Endothelial cell of umbilical vein (primary cell): ENCODE data around the gene XRCC1. TPM values are rescaled to one million over a fixed set of nuclear protein-coding genes. Genes with fewer than 3 reads are reported as not detected.

Source experiments
- BruUV-seq: library from RNA; stranded (reverse); fragments of 400-500 nt; replicated peaks from 2 replicates; lab custom pipeline; 2021; lab: Mats Ljungman, UMichigan
- CTCF ChIA-PET: fragments of 300-600, 350-600 bp; sonication (Branson Sonifier 250); formaldehyde crosslinking; loops from one replicate; lab custom pipeline; 2021; ENCODE audit warnings: antibody characterized with exemption, inconsistent platforms; lab: Charles Lee
- POLR2A ChIA-PET: fragments of 300-600, 350-600 bp; sonication (Branson Sonifier 250); formaldehyde crosslinking; loops from one replicate; lab custom pipeline; 2021; ENCODE audit warnings: antibody characterized with exemption, inconsistent platforms; lab: Charles Lee
- DNase-seq: peaks from one replicate; pipeline ENCODE4 v3.0.0-alpha.2; 2011; ENCODE audit warnings: low read depth, low spot score
- FAIRE-seq: peaks from 2 replicates; lab custom pipeline; 2011; peaks lifted over from hg19 to GRCh38; lab: Jason Lieb, UNC
- H2AFZ ChIP-seq: 2 replicates; pipeline ENCODE4 v1.6.0; 2012; ENCODE audit warnings: low read depth, low read length, control low read depth, inconsistent platforms
- H3K27ac ChIP-seq: 2 replicates; pipeline ENCODE4 v1.5.1; 2011; ENCODE audit warnings: low read depth, mild to moderate bottlenecking, control low read depth, low read length, moderate library complexity; ENCODE audit not compliant: insufficient read depth
- H3K27me3 ChIP-seq, 2 experiments: 2 replicates each; pipeline versions ENCODE4 v1.6.0 to v1.6.1; 2011; ENCODE audit warnings: low read length in 2 of 2, mixed read lengths in 1 of 2; ENCODE audit not compliant: control insufficient read depth in 2 of 2, insufficient read depth in 2 of 2
- H3K36me3 ChIP-seq, 2 experiments: 2 replicates in 1 of 2; 3 replicates in 1 of 2; pipeline ENCODE4 v1.5.1; 2011; ENCODE audit warnings: low read length in 2 of 2, mild to moderate bottlenecking in 1 of 2, moderate library complexity in 1 of 2; ENCODE audit not compliant: control insufficient read depth in 2 of 2, insufficient read depth in 2 of 2; ENCODE audit errors: extremely low read depth in 1 of 2
- H3K4me1 ChIP-seq: 3 replicates; pipeline ENCODE4 v1.5.1; 2011; ENCODE audit warnings: mild to moderate bottlenecking, low read length; ENCODE audit not compliant: control insufficient read depth, insufficient read depth; ENCODE audit errors: extremely low read depth
- H3K4me2 ChIP-seq: 2 replicates; pipeline ENCODE4 v1.6.1; 2011; ENCODE audit warnings: low read length, control low read depth, mixed read lengths; ENCODE audit not compliant: insufficient read depth
- H3K4me3 ChIP-seq, 3 experiments: fragments of 200-600 bp in 1 of 3; sonication (generic), shearing (Covaris generic) in 1 of 3; replicated peaks in 1 of 3; 2 replicates each; pipeline ENCODE4 v1.5.1; 2011 to 2016; ENCODE audit warnings: control low read depth in 3 of 3, low read length in 3 of 3, mild to moderate bottlenecking in 2 of 3, inconsistent platforms in 1 of 3, low read depth in 1 of 3, moderate library complexity in 1 of 3; ENCODE audit not compliant: insufficient read depth in 1 of 3
- H3K79me2 ChIP-seq: 2 replicates; pipeline ENCODE4 v1.6.0; 2012; ENCODE audit warnings: low read length, inconsistent platforms; ENCODE audit not compliant: control insufficient read depth, insufficient read depth
- H3K9ac ChIP-seq: replicated peaks from 2 replicates; pipeline ENCODE3; 2011; ENCODE audit warnings: low read length, control low read depth; ENCODE audit not compliant: insufficient read depth; ENCODE audit errors: extremely low read depth
- H3K9me1 ChIP-seq: replicated peaks from 3 replicates; pipeline ENCODE4 v1.6.0; 2011; ENCODE audit warnings: mild to moderate bottlenecking, low read length; ENCODE audit not compliant: control insufficient read depth, insufficient read depth; ENCODE audit errors: extremely low read depth
- H3K9me3 ChIP-seq: replicated peaks from 2 replicates; pipeline ENCODE4 v1.5.1; 2012; ENCODE audit warnings: low read length, inconsistent platforms; ENCODE audit not compliant: control insufficient read depth, insufficient read depth
- H4K20me1 ChIP-seq: replicated peaks from 2 replicates; pipeline ENCODE3; 2011; ENCODE audit warnings: mild to moderate bottlenecking, low read length; ENCODE audit not compliant: control insufficient read depth, insufficient read depth; ENCODE audit errors: extremely low read depth
- CTCF ChIP-seq, 2 donors: IDR thresholded peaks; 1 replicate in 1 of 2; 2 replicates in 1 of 2; pipeline ENCODE4 v1.5.1; 2011; ENCODE audit warnings: low read length in 2 of 2, mild to moderate bottlenecking in 2 of 2, moderate library complexity in 2 of 2, control low read depth in 1 of 2, inconsistent platforms in 1 of 2, low read depth in 1 of 2; ENCODE audit not compliant: insufficient read depth in 1 of 2; ENCODE audit errors: extremely low read depth in 1 of 2
- EZH2 ChIP-seq: IDR thresholded peaks from 2 replicates; pipeline ENCODE4 v1.6.1; 2012; ENCODE audit warnings: borderline replicate concordance, low read depth, mild to moderate bottlenecking, moderate library complexity, low read length, inconsistent platforms; ENCODE audit not compliant: severe bottlenecking
- FOS ChIP-seq: IDR thresholded peaks from 2 replicates; pipeline ENCODE4 v1.6.1; 2011; ENCODE audit warnings: mild to moderate bottlenecking, low read length, moderate library complexity, borderline replicate concordance; ENCODE audit not compliant: insufficient read depth
- JUN ChIP-seq: IDR thresholded peaks from 2 replicates; pipeline ENCODE4 v1.6.1; 2011; ENCODE audit warnings: borderline replicate concordance, low read depth; ENCODE audit not compliant: insufficient read length, insufficient read depth
- MYC ChIP-seq: IDR thresholded peaks from one replicate; pipeline ENCODE4 v1.6.1; 2011; ENCODE audit warnings: mild to moderate bottlenecking, low read depth, low read length
- POLR2A ChIP-seq: IDR thresholded peaks from 2 replicates; pipeline ENCODE4 v1.6.1; 2012; ENCODE audit warnings: low read depth, mild to moderate bottlenecking, control low read depth, low read length
- POLR2AphosphoS5 ChIP-seq: IDR thresholded peaks from 2 replicates; pipeline ENCODE4 v1.6.1; 2012; ENCODE audit warnings: low read depth, mild to moderate bottlenecking, control low read depth, low read length, moderate library complexity; ENCODE audit not compliant: insufficient read depth
- dilution Hi-C: fragments of 300-500 bp; cut with MboI; formaldehyde crosslinking; loops from one replicate; pipeline ENCODE4 v1.15.0; 2019; ENCODE audit warnings: low sequenced_read_pairs; ENCODE audit not compliant: extremely low pct_ligation_motif_present
- intact Hi-C: fragments of 100-400 bp; cut with micrococcal nuclease; formaldehyde crosslinking; loops from one replicate; pipeline ENCODE4 v1.10.0; 2022
- polyA plus RNA-seq, 4 experiments: library from polyadenylated mRNA; depleted of rRNA in 3 of 4; stranded (reverse) in 3 of 4; unstranded in 1 of 4; fragments of >200 nt; gene quantifications; 2 replicates each; pipeline versions ENCODE4 v1.2.1 to v1.2.3, GENCODE V29; 2011 to 2012; ENCODE audit warnings: missing spikeins in 1 of 4
- total RNA-seq: library from RNA; stranded (reverse); gene quantifications from 2 replicates; pipeline ENCODE4 v1.2.3, GENCODE V29; 2021
- TF ChIP-seq, protein P1 (sequence below): IDR thresholded peaks from 2 replicates; pipeline ENCODE4 v1.6.1; 2011; ENCODE audit not compliant: insufficient read depth, insufficient read length

XRCC1 gene
- total and polyA plus RNA-seq, 2 donors (not counting 3 experiments of a cell fraction or from before 2014, with no cell fraction given), result 29.5 to 39.3 TPM

DNA sequence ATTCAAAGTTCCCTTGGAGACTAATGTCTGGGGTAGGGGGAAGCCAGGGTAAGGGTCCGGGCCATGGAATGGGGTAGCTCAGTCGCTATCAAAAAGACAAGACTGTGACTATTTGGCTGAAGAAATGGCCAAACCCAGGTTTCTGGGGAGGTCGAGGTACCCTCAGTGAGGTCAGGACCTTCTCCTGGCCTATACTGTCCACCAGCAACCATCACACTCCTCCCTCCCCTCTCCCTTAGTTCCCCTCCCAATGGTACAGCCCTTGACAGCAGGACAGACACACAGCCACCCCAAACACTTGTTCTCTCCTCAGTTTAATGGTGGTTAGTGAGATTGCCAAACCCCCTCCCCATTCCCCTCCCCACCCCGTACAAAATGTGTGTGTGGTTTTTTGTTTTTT, 46.7 kb upstream of the XRCC1 start:
- H3K36me3 ChIP-seq, result no peaks in the 10 kb centered on the region
- no peak overlapping the region for H3K9ac ChIP-seq
- H3K4me2 ChIP-seq, result no peak overlapping the region
- intact Hi-C loops, result no loop called here
- DNase-seq, result no peak
- H3K9me1 ChIP-seq, result no peaks in the 10 kb centered on the region
- no peak overlapping the region for H3K4me3 ChIP-seq
- CTCF ChIA-PET, result no interaction called here
- no peak for FAIRE-seq
- POLR2A ChIA-PET, result no interaction called here
- dilution Hi-C loops, result no loop called here
- H3K9me3 ChIP-seq, result no peaks in the 10 kb centered on the region
- no peak overlapping the region for H2AFZ ChIP-seq
- no peak overlapping the region for H3K27ac ChIP-seq
- no peaks in the 10 kb centered on the region for H4K20me1 ChIP-seq
- BruUV-seq, result no TSS peak
- TF ChIP-seq, protein P1, sequence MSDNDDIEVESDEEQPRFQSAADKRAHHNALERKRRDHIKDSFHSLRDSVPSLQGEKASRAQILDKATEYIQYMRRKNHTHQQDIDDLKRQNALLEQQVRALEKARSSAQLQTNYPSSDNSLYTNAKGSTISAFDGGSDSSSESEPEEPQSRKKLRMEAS, result no peak
- no peak for TF ChIP-seq CTCF (IDR thresholded peaks at IDR 0.05; ENCODE audit: extremely low read depth in 1 of 2, insufficient read depth in 1 of 2, low read depth in 1 of 2, low read length in 2 of 2)
- no peak for TF ChIP-seq MYC
- TF ChIP-seq JUN, result no peak
- no peak for TF ChIP-seq FOS
- no peak for TF ChIP-seq EZH2
- TF ChIP-seq POLR2AphosphoS5, result no peak
- TF ChIP-seq POLR2A, result no peak
- H3K4me1 ChIP-seq, result peaks cover 12% of the 10 kb centered on the region
- H3K27me3 ChIP-seq, result no peaks in the 10 kb centered on the region
- H3K79me2 ChIP-seq, result peaks cover 13% of the 10 kb centered on the region
